HuH-7 (cell line): ENCODE results near the gene TREM1.
"Not testable (repeated sequence)": the region's sequence is repeated elsewhere in the genome, so short reads cannot be mapped to it uniquely, and the experiment has no call there.

Source experiments
- DNase-seq: peaks from one replicate; pipeline ENCODE4 v3.0.0; 2011; ENCODE audit warnings: low spot score

Gene TREM1

DNA sequence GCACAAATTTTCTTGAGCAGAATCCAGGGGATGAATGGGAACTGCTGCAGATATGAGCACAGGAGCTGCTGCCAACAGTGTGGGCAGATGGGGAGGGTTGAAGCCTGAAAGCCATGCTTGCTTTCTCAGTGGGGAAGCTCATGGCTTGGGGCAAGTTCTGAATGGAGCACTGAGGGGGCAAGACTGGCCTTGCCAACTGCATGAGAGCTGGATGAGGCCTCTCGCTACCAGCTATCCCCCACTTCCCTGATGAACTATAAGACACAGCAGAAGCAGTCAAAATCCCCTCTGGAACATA, 28.3 kb downstream of the TREM1 start:
- no peak for DNase-seq

GRCh38 chr6:41257369-41258195, 28.9 kb downstream of the TREM1 start:
- no peak for DNase-seq

- no peak for DNase-seq
These were observed 30.1 kb downstream of the TREM1 start for GRCh38 chr6:41256383-41256782.

DNA sequence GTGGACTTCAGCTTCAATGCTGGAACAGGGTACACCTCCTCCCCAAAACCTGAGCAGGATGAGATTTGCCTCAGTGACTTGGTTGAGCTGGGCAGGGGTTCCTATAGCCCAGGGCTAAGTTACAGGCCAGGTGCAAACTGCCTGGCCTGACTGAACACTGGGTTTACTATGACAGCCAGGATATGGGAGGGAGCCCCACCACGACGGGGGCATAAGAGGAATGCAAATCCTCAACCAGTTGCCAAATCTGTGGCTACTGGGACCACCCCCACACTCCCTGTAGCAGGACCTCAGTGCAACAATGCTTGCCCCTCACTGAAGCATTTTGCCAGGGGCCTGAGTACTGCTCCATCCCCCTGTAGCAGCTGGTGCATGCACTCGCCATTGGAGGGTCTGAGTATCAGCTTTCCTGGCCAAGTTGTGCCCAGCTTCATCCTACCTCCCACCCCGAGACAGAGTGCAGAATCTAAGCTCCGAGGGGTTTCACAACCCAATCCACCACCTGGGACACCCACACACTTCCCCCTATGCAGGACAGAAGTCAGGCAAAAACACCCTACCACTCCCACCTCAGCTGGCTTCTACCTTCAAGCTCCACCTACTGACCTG, 30.7 kb downstream of the TREM1 start:
- no peak for DNase-seq

DNA sequence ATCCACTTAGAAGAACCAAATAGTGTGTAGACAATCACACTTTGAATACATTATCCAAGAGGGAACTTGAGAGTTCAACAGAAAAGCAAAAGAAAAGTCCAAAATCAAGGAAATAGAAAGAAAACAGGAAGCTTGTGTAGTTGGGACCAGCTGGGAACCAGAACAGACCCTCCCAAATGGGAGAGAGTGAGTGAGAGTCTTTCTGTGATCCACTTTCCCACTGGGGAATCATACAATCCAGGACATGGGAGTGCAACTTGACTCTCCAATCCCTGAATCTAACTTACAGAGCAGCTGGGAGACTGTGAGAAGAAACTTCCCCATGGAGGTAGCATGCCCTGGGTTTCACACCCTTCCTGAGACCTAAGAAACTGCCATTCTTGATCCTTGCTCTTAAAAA, 31.4 kb downstream of the TREM1 start:
- no peak for DNase-seq

GRCh38 chr6:41252401-41253169, 33.9 kb downstream of the TREM1 start:
- DNase-seq, result no peak

- no peak for DNase-seq
These were observed 38.4 kb downstream of the TREM1 start for GRCh38 chr6:41247882-41248705.

DNA sequence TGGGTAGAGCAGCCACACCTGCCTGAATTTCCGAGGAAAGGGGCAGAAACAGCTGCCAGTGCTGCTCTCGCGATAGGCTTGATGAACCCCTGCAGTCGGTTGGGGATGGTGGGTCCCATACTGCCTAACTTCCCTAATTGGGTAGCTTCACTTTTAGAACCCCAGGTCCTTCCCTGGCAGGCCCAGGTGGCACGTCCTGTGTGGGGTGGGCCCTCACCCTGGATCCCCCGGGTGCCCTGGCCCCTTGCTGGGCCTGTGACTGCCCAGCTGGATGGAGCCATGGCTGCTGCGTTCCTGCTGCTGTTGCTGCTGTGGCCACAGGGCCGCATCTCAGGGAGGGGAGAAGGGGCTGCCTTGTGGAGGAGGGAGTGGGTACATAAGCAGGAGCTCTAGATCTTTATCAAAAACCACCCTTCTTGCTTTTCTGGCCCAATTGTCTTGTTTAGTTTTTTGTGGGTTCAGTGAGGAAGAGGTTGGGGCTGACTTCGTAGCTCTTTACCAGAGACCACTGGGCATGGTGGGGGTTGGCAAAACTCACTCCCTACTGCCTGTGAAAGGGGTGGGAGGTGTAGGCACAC, 39.1 kb downstream of the TREM1 start:
- DNase-seq, result no peak

DNA sequence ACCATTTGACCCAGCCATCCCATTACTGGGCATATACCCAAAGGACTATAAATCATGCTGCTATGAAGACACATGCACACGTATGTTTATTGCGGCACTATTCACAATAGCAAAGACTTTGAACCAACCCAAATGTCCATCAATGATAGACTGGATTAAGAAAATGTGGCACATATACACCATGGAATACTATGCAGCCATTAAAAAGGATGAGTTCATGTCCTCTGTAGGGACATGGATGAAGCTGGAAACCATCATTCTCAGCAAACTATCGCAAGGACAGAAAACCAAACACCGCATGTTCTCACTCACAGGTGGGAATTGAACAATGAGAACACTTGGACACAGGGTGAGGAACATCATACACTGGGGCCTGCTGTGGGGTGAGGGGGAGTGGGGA, 40.0 kb downstream of the TREM1 start:
- DNase-seq, result not testable (repeated sequence)

DNA sequence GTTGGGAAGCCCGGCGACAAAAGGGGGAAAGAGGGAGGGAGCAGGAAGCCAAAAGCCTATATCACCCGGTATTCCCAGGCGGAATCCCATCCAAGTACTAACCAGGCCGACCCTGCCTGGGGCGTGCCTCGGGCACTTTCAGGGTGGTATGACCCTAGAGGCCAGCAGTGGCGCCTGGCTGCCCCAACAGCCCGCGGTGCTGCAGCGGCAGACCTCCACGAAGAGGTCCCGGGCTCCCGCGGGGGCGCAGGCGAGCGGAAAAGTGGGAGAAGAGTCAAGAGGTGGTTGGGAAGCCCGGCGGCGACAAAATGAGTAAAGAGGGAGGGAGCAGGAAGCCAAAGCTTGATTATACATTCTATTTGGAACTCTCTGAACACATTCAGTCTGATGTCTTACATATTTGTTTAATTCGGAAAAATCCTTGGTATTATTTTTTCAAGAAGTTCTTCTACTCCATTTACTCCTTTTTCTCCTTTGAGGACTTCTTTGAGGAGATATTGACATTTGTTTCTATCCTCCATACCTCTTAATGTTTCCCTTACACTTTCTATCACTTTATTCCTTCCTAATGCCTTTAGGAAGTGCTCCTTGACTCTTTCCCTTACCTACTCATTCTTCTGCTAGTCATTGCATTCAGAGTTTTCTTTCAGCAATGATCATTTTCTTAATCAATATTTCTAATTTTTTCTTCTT, 46.9 kb downstream of the TREM1 start:
- DNase-seq, result no peak

DNA sequence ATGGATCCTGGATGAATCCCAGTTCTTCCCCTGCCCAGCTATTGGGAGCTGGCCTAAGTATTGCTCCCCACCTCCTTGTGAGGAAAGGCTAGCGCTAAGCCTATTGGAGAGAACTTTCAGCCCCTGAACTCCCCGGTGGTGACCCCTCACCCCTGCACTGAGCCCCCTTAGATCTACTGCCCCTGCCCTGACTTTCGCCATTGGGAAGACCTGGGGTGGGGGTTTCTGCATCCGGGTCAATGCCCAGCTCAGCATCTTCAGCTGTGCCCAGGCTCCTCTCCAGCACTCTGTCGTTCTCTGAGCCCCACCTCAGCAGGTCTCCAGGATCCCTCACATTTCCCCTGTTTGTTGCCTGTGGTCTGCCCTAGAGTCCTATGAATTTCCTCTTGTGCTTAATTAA, 49.4 kb downstream of the TREM1 start:
- DNase-seq, result no peak

- DNase-seq, result no peak
These were observed 50.2 kb downstream of the TREM1 start for GRCh38 chr6:41236276-41236675.

GRCh38 chr6:41232667-41233066, 53.8 kb downstream of the TREM1 start:
- no peak for DNase-seq

- no peak for DNase-seq
These were observed 55.2 kb downstream of the TREM1 start for GRCh38 chr6:41231246-41231645.

- no peak for DNase-seq
These were observed 56.8 kb downstream of the TREM1 start for GRCh38 chr6:41229721-41230120.

DNA sequence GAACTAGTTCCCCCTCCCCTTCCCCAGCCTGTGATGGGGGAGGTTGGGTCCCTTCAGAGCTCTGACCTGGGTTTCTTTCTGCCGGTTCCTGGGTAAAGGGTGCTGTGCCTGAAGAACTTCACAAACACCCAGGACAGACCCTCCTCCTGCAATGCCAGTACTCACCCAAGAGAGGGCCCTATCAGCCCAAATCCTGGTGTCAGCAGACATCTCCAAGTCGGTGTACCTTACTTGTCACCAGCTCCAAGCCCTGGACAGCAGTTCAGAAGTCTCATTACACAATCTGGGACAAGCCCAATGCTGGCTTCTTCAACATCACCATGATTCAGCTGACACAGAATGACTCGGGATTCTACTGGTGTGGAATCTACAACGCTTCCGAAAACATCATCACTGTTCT, 57.9 kb downstream of the TREM1 start:
- no peak for DNase-seq

GRCh38 chr6:41228096-41228495, 58.4 kb downstream of the TREM1 start, which contains the start of gene TREML4:
TSS of gene TREML4 (plus strand) at chr6:41228349. CDS start at chr6:41228428, 79 bp downstream.
- no peak for DNase-seq

DNA sequence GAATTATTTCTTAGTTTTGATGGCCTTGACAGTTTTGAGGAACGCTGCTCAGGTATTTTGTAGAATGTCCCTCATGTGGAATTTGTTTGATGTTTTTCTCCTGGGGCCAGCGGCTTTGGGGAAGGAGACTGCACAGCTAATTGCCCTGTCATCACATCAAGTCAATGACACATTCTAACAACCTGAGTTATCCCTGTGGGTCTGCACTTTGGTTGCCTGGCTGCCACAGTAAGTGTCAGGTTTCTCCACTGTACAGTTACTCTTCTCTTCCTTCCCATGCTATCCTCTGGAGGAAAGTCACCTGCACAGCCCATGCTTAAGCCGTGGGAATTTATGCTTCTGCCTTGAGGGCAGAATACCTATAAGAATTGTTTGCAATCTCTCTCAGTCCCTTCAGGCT, 59.7 kb downstream of the TREM1 start:
- DNase-seq, result no peak

DNA sequence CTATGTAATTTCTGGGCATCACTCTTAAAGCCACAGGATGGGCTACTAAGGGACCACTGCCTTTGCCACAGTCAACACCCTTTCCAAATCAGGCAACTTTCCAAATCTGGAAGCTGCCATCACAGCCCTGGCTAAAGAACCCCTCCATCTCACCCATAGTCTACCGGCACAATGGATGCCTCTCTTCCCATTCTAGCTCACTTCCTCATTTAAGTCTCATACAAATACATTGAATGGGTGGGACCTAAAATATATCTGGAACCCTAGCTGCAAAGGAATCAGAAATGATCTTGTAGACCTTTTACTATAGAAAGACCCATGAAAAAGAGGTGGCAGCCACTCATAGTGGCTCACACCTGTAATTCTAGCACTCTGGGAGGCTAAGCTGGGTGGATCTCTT, 61.7 kb downstream of the TREM1 start:
- DNase-seq, result no peak
